GM12801 (cell line): ENCODE data around the gene HIRIP3.

Experiments
- CTCF ChIP-seq: IDR thresholded peaks from one replicate; pipeline ENCODE4 v1.5.1; 2011; ENCODE audit warnings: control low read depth; ENCODE audit not compliant: insufficient read length; ENCODE audit errors: extremely low read depth

HIRIP3 gene

GRCh38 chr16:29961127-29961478 is 34.3 kb downstream of the HIRIP3 start:
- TF ChIP-seq CTCF: no peak

GRCh38 chr16:29959293-29959692 is 36.1 kb downstream of the HIRIP3 start:
- TF ChIP-seq CTCF: no peak

GRCh38 chr16:29958756-29959155 is 36.7 kb downstream of the HIRIP3 start:
- no peak for TF ChIP-seq CTCF

GRCh38 chr16:29951625-29952365 is 43.6 kb downstream of the HIRIP3 start:
- TF ChIP-seq CTCF: no peak

GRCh38 chr16:29950806-29951461 is 44.5 kb downstream of the HIRIP3 start:
- TF ChIP-seq CTCF: no peak

- no peak for TF ChIP-seq CTCF
These were observed 47.5 kb downstream of the HIRIP3 start for GRCh38 chr16:29947897-29948296.

- TF ChIP-seq CTCF: no peak
These were observed 51.3 kb downstream of the HIRIP3 start for GRCh38 chr16:29943846-29944799.
